H1 (cell line): ENCODE measurements around the gene BFSP2. TPM values are rescaled to one million over a fixed set of nuclear protein-coding genes. Genes with fewer than 3 reads are reported as not detected.

Experiments used
- CTCF ChIA-PET: fragments of 300-600 bp; sonication (Branson Sonifier 250); formaldehyde crosslinking; loops from one replicate; lab custom pipeline; 2021; ENCODE audit not compliant: partially characterized antibody; lab: Charles Lee
- POLR2A ChIA-PET: fragments of 300-600 bp; sonication (Branson Sonifier 250); formaldehyde crosslinking; loops from one replicate; lab custom pipeline; 2021; ENCODE audit warnings: inconsistent platforms; ENCODE audit not compliant: partially characterized antibody; lab: Charles Lee
- DNase-seq, 2 experiments: peaks; one replicate each; pipeline versions ENCODE4 v3.0.0 to v3.0.0-alpha.2; 2010 to 2022; ENCODE audit warnings: low spot score in 2 of 2, low read depth in 1 of 2, mixed read lengths in 1 of 2
- FAIRE-seq: peaks from 2 replicates; lab custom pipeline; 2011; peaks lifted over from hg19 to GRCh38; lab: Jason Lieb, UNC
- H2AFZ ChIP-seq: 2 replicates; pipeline ENCODE4 v1.8.1; 2012; ENCODE audit warnings: low read length, inconsistent platforms
- H2AK5ac ChIP-seq: 2 replicates; pipeline ENCODE4 v1.6.1; 2013; ENCODE audit warnings: low read depth, low read length
- H2BK120ac ChIP-seq: replicated peaks from 2 replicates; pipeline ENCODE3; 2013; ENCODE audit warnings: low read depth, low read length, inconsistent platforms
- H2BK12ac ChIP-seq: 2 replicates; pipeline ENCODE4 v1.6.1; 2013; ENCODE audit warnings: low read depth, low read length
- H2BK15ac ChIP-seq: 2 replicates; pipeline ENCODE4 v1.6.1; 2013; ENCODE audit warnings: low read length
- H2BK20ac ChIP-seq: 2 replicates; pipeline ENCODE4 v1.6.1; 2013; ENCODE audit warnings: low read length
- H2BK5ac ChIP-seq: 2 replicates; pipeline ENCODE4 v1.6.1; 2013; ENCODE audit warnings: low read depth, low read length
- H3K14ac ChIP-seq: 2 replicates; pipeline ENCODE4 v1.6.1; 2013; ENCODE audit warnings: inconsistent platforms; ENCODE audit not compliant: insufficient read length
- H3K18ac ChIP-seq: 2 replicates; pipeline ENCODE4 v1.6.1; 2013; ENCODE audit warnings: low read length; ENCODE audit errors: extremely low read depth
- H3K23ac ChIP-seq: 2 replicates; pipeline ENCODE4 v1.6.1; 2013; ENCODE audit warnings: inconsistent platforms; ENCODE audit not compliant: insufficient read length
- H3K23me2 ChIP-seq: 2 replicates; pipeline ENCODE4 v1.6.1; 2013; ENCODE audit warnings: low read depth, low read length
- H3K27ac ChIP-seq: 2 replicates; pipeline ENCODE4 v1.6.1; 2011; ENCODE audit warnings: low read depth, low read length, inconsistent platforms
- H3K27me3 ChIP-seq, 4 experiments: replicated peaks in 1 of 4; 1 replicate in 1 of 4; 2 replicates in 3 of 4; pipeline versions ENCODE4 v1.6.1 to v1.8.1; 2011 to 2013; ENCODE audit warnings: low read length in 3 of 4, mild to moderate bottlenecking in 3 of 4, inconsistent platforms in 2 of 4, mixed read lengths in 2 of 4, moderate library complexity in 1 of 4; ENCODE audit not compliant: control insufficient read depth in 3 of 4, insufficient read depth in 3 of 4; ENCODE audit errors: extremely low read depth in 1 of 4
- H3K36me3 ChIP-seq, 4 experiments: 2 replicates each; pipeline versions ENCODE4 v1.6.1 to v1.8.1; 2011 to 2013; ENCODE audit warnings: mild to moderate bottlenecking in 4 of 4, low read length in 3 of 4, moderate library complexity in 2 of 4, control low read depth in 1 of 4, inconsistent platforms in 1 of 4; ENCODE audit not compliant: insufficient read depth in 4 of 4, control insufficient read depth in 2 of 4
- H3K4ac ChIP-seq: replicated peaks from 2 replicates; pipeline ENCODE3; 2013; ENCODE audit warnings: low read length, low read depth, mixed read lengths, inconsistent platforms; ENCODE audit not compliant: insufficient read length
- H3K4me1 ChIP-seq, 4 experiments: replicated peaks in 1 of 4; 1 replicate in 1 of 4; 2 replicates in 3 of 4; pipeline versions ENCODE4 v1.6.1 to v1.8.1; 2011 to 2013; ENCODE audit warnings: low read length in 3 of 4, inconsistent platforms in 2 of 4, mixed read lengths in 1 of 4; ENCODE audit not compliant: insufficient read depth in 4 of 4, control insufficient read depth in 3 of 4
- H3K4me2 ChIP-seq, 2 experiments: 2 replicates each; pipeline versions ENCODE4 v1.6.1 to v1.8.1; 2011 to 2013; ENCODE audit warnings: low read depth in 2 of 2, low read length in 2 of 2, control low read depth in 1 of 2, inconsistent platforms in 1 of 2, mild to moderate bottlenecking in 1 of 2; ENCODE audit not compliant: insufficient read depth in 1 of 2
- H3K4me3 ChIP-seq, 4 experiments: fragments of 200-600, 300-600 bp in 1 of 4; sonication (generic), shearing (Covaris generic), sonication (Bioruptor Twin) in 1 of 4; 2 replicates each; pipeline versions ENCODE4 v1.5.1 to v1.8.1; 2011 to 2016; ENCODE audit warnings: low read length in 4 of 4, low read depth in 3 of 4, control low read depth in 2 of 4, inconsistent platforms in 2 of 4, mild to moderate bottlenecking in 2 of 4, mixed read lengths in 1 of 4, moderate library complexity in 1 of 4; ENCODE audit not compliant: insufficient read depth in 2 of 4; ENCODE audit errors: extremely low read depth in 1 of 4
- H3K56ac ChIP-seq: replicated peaks from 2 replicates; pipeline ENCODE3; 2013; ENCODE audit warnings: low read depth, mild to moderate bottlenecking, mixed read lengths, low read length, inconsistent platforms; ENCODE audit not compliant: insufficient read length
- H3K79me1 ChIP-seq: 2 replicates; pipeline ENCODE4 v1.6.1; 2013; ENCODE audit warnings: low read depth, low read length, control low read depth
- H3K79me2 ChIP-seq, 2 experiments: 2 replicates each; pipeline versions ENCODE4 v1.6.1 to v1.8.1; 2012 to 2013; ENCODE audit warnings: low read length in 2 of 2, mild to moderate bottlenecking in 2 of 2, inconsistent platforms in 1 of 2; ENCODE audit not compliant: insufficient read depth in 2 of 2, control insufficient read depth in 1 of 2
- H3K9ac ChIP-seq, 4 experiments: replicated peaks in 1 of 4; 1 replicate in 1 of 4; 2 replicates in 3 of 4; pipeline versions ENCODE4 v1.6.1 to v1.8.1; 2011 to 2013; ENCODE audit warnings: low read depth in 3 of 4, low read length in 3 of 4, control low read depth in 2 of 4, mild to moderate bottlenecking in 2 of 4, moderate library complexity in 2 of 4, inconsistent platforms in 1 of 4; ENCODE audit errors: extremely low read depth in 1 of 4
- H3K9me3 ChIP-seq, 2 experiments: 2 replicates each; pipeline versions ENCODE4 v1.6.1 to v1.8.1; 2012 to 2013; ENCODE audit warnings: mild to moderate bottlenecking in 2 of 2, moderate library complexity in 2 of 2, control low read depth in 1 of 2, inconsistent platforms in 1 of 2, low read depth in 1 of 2, low read length in 1 of 2, mixed read lengths in 1 of 2; ENCODE audit not compliant: insufficient read depth in 2 of 2
- H4K20me1 ChIP-seq, 2 experiments: replicated peaks in 1 of 2; 2 replicates each; pipeline versions ENCODE3 to v1.8.1; 2011 to 2013; ENCODE audit warnings: inconsistent platforms in 2 of 2, low read length in 2 of 2, mild to moderate bottlenecking in 1 of 2; ENCODE audit not compliant: insufficient read depth in 2 of 2, control insufficient read depth in 1 of 2
- H4K5ac ChIP-seq: 2 replicates; pipeline ENCODE4 v1.6.1; 2013; ENCODE audit warnings: low read length, low read depth, mixed read lengths, inconsistent platforms; ENCODE audit not compliant: insufficient read length
- H4K8ac ChIP-seq: 2 replicates; pipeline ENCODE4 v1.8.0; 2013; ENCODE audit warnings: mild to moderate bottlenecking, moderate library complexity, low read length, inconsistent platforms; ENCODE audit not compliant: insufficient read depth; ENCODE audit errors: extremely low read depth
- H4K91ac ChIP-seq: replicated peaks from 2 replicates; pipeline ENCODE3; 2013; ENCODE audit warnings: low read length, mixed read lengths, inconsistent platforms; ENCODE audit not compliant: insufficient read length
- JUN ChIP-seq: IDR thresholded peaks from 2 replicates; pipeline ENCODE4 v1.6.1; 2011; ENCODE audit warnings: low read depth, mild to moderate bottlenecking, improper control_type of control experiment, low read length
- POU5F1 ChIP-seq: IDR thresholded peaks from 2 replicates; pipeline ENCODE4 v1.6.1; 2011; ENCODE audit warnings: low read depth, mild to moderate bottlenecking, low read length, moderate library complexity
- WGBS, 2 experiments: shearing (Covaris generic) in 1 of 2; methylation state at CpG; one replicate each; pipeline versions ENCODE4 v1.1.6 to v1.1.7; 2013 to 2015; ENCODE audit warnings: low lambda C conversion rate in 2 of 2, mixed read lengths in 2 of 2, inconsistent platforms in 1 of 2, low coverage in 1 of 2, missing lambda C conversion rate in 1 of 2; ENCODE audit not compliant: insufficient replicate concordance in 2 of 2, insufficient coverage in 1 of 2, insufficient read length in 1 of 2; ENCODE audit errors: extremely low coverage in 1 of 2, missing lambda C conversion rate in 1 of 2; 5-methylcytosine and 5-hydroxymethylcytosine counted together
- polyA plus RNA-seq, 7 experiments: library from polyadenylated mRNA; depleted of rRNA in 3 of 7; stranded (reverse) in 5 of 7; unstranded in 2 of 7; fragments of >200 nt in 5 of 7; fragments of 200-250 nt in 2 of 7; gene quantifications; 1 replicate in 5 of 7; 2 replicates in 1 of 7; 4 replicates in 1 of 7; pipeline versions ENCODE4 v1.2.1 to v1.2.3, GENCODE V29; 2011 to 2013; ENCODE audit warnings: missing spikeins in 2 of 7, mixed read lengths in 2 of 7
- total RNA-seq: library from RNA; stranded (reverse); fragmentation: NEBNext Ultra II Directional; extraction: Animal tissue kit (Norgen Biotek cat#: 25700); gene quantifications from 2 replicates; pipeline ENCODE4 v1.2.1, GENCODE V29; 2021

BFSP2 gene
- total and polyA plus RNA-seq, 2 of the 8 experiments (the other 6 are each of a cell fraction or from before 2014, with no cell fraction given), result not detected

- no peak overlapping the region for H4K8ac ChIP-seq
- H3K4me2 ChIP-seq, result no peak overlapping the region
- no peak overlapping the region for H4K5ac ChIP-seq
- no peak overlapping the region for H3K27ac ChIP-seq
- no peaks in the 10 kb centered on the region for H3K36me3 ChIP-seq
- no peak overlapping the region for H3K9ac ChIP-seq
- no peak overlapping the region for H2BK20ac ChIP-seq
- H3K18ac ChIP-seq, result no peak overlapping the region
- FAIRE-seq (no peak), DNase-seq (no peak)
- no peak overlapping the region for H2AFZ ChIP-seq
- no peak for TF ChIP-seq JUN
- no peak for TF ChIP-seq POU5F1
- H2BK120ac ChIP-seq, result no peak overlapping the region
- H3K14ac ChIP-seq, result no peak overlapping the region
- POLR2A ChIA-PET, result interaction anchor here (1.6 kb wide), 1 partner anchor 11 kb away, joined by 3 read pairs; no protein-coding TSS in a partner anchor
- H3K56ac ChIP-seq, result no peak overlapping the region
- CTCF ChIA-PET, result interaction anchor here (0.7 kb wide), 1 partner anchor 79 kb away, joined by 3 read pairs; no protein-coding TSS in a partner anchor
- H3K4ac ChIP-seq, result no peak overlapping the region
- H2BK12ac ChIP-seq, result no peak overlapping the region
- no peak overlapping the region for H2BK5ac ChIP-seq
- H3K4me3 ChIP-seq, result no peak overlapping the region
- no peaks in the 10 kb centered on the region for H3K23me2 ChIP-seq
- no peaks in the 10 kb centered on the region for H3K9me3 ChIP-seq
- no peaks in the 10 kb centered on the region for H3K79me2 ChIP-seq
- no peaks in the 10 kb centered on the region for H3K4me1 ChIP-seq
- H3K79me1 ChIP-seq, result no peaks in the 10 kb centered on the region
- H4K91ac ChIP-seq, result no peak overlapping the region
- H2AK5ac ChIP-seq, result no peak overlapping the region
- no peaks in the 10 kb centered on the region for H3K27me3 ChIP-seq
- H3K23ac ChIP-seq, result no peak overlapping the region
- no peak overlapping the region for H2BK15ac ChIP-seq
- WGBS, 2 experiments, result 91% methylated on average over 3 of the region's 3 CpGs; no CpG with 5 or more reads in 1 of the 2 experiments
- no peaks in the 10 kb centered on the region for H4K20me1 ChIP-seq
Measured at GRCh38 chr3:133441867-133442270, 42.0 kb downstream of the BFSP2 start.
